ENCODE results near the gene PCOLCE2.

DNA sequence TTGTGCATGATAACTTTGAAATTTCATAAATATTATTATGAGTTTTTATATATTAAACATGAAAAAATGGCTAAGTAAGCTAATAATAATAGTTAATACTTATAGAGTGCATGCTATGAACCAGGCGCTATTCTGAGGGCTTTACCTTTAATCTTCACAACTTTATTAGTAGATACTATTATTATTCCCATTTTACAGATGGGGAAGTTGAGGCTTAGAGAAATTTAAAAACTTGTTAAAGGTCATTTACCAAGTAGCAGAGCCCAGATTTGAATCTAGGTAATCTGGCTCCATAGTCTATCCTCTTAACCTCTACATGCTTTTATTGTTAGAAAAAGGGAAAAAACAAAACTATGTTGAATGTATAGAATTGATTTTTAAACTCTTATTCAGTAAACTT is 104.7 kb downstream of the PCOLCE2 start:
- TF ChIP-seq, protein P1, sequence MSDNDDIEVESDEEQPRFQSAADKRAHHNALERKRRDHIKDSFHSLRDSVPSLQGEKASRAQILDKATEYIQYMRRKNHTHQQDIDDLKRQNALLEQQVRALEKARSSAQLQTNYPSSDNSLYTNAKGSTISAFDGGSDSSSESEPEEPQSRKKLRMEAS (IDR thresholded peaks at IDR 0.05): no peak
- TF ChIP-seq FOXA1 (IDR thresholded peaks at IDR 0.05): no peak
- TF ChIP-seq, protein P2, sequence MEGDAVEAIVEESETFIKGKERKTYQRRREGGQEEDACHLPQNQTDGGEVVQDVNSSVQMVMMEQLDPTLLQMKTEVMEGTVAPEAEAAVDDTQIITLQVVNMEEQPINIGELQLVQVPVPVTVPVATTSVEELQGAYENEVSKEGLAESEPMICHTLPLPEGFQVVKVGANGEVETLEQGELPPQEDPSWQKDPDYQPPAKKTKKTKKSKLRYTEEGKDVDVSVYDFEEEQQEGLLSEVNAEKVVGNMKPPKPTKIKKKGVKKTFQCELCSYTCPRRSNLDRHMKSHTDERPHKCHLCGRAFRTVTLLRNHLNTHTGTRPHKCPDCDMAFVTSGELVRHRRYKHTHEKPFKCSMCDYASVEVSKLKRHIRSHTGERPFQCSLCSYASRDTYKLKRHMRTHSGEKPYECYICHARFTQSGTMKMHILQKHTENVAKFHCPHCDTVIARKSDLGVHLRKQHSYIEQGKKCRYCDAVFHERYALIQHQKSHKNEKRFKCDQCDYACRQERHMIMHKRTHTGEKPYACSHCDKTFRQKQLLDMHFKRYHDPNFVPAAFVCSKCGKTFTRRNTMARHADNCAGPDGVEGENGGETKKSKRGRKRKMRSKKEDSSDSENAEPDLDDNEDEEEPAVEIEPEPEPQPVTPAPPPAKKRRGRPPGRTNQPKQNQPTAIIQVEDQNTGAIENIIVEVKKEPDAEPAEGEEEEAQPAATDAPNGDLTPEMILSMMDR (IDR thresholded peaks at IDR 0.05; ENCODE audit: low read depth, low read length, missing input control): no peak
- TF ChIP-seq YY1 (IDR thresholded peaks at IDR 0.05): no peak
- no peak for TF ChIP-seq RAD21 (IDR thresholded peaks at IDR 0.05)
- no peak for TF ChIP-seq REST (IDR thresholded peaks at IDR 0.05)
